ENCODE measurements around the gene PSME2.
A peak's percentile ranks its signal among the peaks of the same experiment; 100 is the strongest.

PSME2 gene

GRCh38 chr14:24132976-24133375 is 13.4 kb downstream of the PSME2 start:
- no peak for FAIRE-seq

GRCh38 chr14:24132061-24132685 is 14.2 kb downstream of the PSME2 start:
- FAIRE-seq = no peak

GRCh38 chr14:24131549-24131966 is 14.9 kb downstream of the PSME2 start:
- no peak for FAIRE-seq

- no peak for FAIRE-seq
Measured at GRCh38 chr14:24130717-24131548, 15.5 kb downstream of the PSME2 start.

- no peak for FAIRE-seq
Measured at GRCh38 chr14:24130380-24130716, 16.1 kb downstream of the PSME2 start, which contains the start of gene FITM1. Gene FITM1, plus strand, starts transcription at chr14:24130659. Its CDS starts 905 bp downstream, at chr14:24131564.

GRCh38 chr14:24129410-24129998 is 16.9 kb downstream of the PSME2 start:
- FAIRE-seq = no peak

GRCh38 chr14:24127673-24128072 is 18.7 kb downstream of the PSME2 start:
- no peak for FAIRE-seq

- no peak for FAIRE-seq
Measured at GRCh38 chr14:24126939-24127338, 19.5 kb downstream of the PSME2 start.

- no peak for FAIRE-seq
Measured at GRCh38 chr14:24123424-24124417, 22.7 kb downstream of the PSME2 start.

- FAIRE-seq = no peak
Measured at GRCh38 chr14:24122898-24123297, 23.5 kb downstream of the PSME2 start.

GRCh38 chr14:24122416-24122815 is 24.0 kb downstream of the PSME2 start:
- no peak for FAIRE-seq

GRCh38 chr14:24121210-24121609 is 25.2 kb downstream of the PSME2 start:
- no peak for FAIRE-seq

- no peak for FAIRE-seq
Measured at GRCh38 chr14:24119691-24120090, 26.7 kb downstream of the PSME2 start.

GRCh38 chr14:24117179-24117578 is 29.2 kb downstream of the PSME2 start:
- FAIRE-seq = no peak

GRCh38 chr14:24116128-24116814 is 30.1 kb downstream of the PSME2 start:
- no peak for FAIRE-seq

- no peak for FAIRE-seq
Measured at GRCh38 chr14:24115422-24116127, 30.8 kb downstream of the PSME2 start.

- peak; percentile 93 for FAIRE-seq
Measured at GRCh38 chr14:24114532-24115421, 31.6 kb downstream of the PSME2 start, which contains the start of the genes DCAF11 and NRL. Gene DCAF11, plus strand, starts transcription at chr14:24114777. Its CDS starts 818 bp downstream, at chr14:24115595. Gene NRL, minus strand, starts transcription at chr14:24114949. Its CDS starts 32,101 bp downstream, at chr14:24082848.

GRCh38 chr14:24113801-24114531 is 32.4 kb downstream of the PSME2 start:
- FAIRE-seq = no peak

GRCh38 chr14:24113379-24113800 is 33.0 kb downstream of the PSME2 start:
- FAIRE-seq = no peak
